HepG2 (cell line): ENCODE measurements around the gene PACS2. TPM values are rescaled to one million over a fixed set of nuclear protein-coding genes. Genes with fewer than 3 reads are reported as not detected.

Experiments used
- HOXA3 ChIP-seq: sonication (generic); formaldehyde crosslinking; IDR thresholded peaks from 2 replicates; pipeline ENCODE4 v1.5.0; 2020; ENCODE audit warnings: missing genetic modification reagents
- ISL2 ChIP-seq: sonication (generic); formaldehyde crosslinking; IDR thresholded peaks from 2 replicates; pipeline ENCODE4 v1.5.0; 2020; ENCODE audit warnings: missing genetic modification reagents
- JUND ChIP-seq: sonication (generic); formaldehyde crosslinking; IDR thresholded peaks from 2 replicates; pipeline ENCODE4 v1.8.0; 2022; ENCODE audit warnings: mild to moderate bottlenecking, missing genetic modification reagents
- KDM6A ChIP-seq: IDR thresholded peaks from 2 replicates; pipeline ENCODE4 v1.6.1; 2016; ENCODE audit warnings: low read depth
- NFAT5 ChIP-seq: sonication (generic); formaldehyde crosslinking; IDR thresholded peaks from 2 replicates; pipeline ENCODE4 v1.4.0; 2020; ENCODE audit warnings: missing genetic modification reagents
- NR2F6 ChIP-seq, 2 experiments: IDR thresholded peaks; 2 replicates each; pipeline ENCODE4 v1.6.1; 2016; ENCODE audit warnings: antibody characterized with exemption in 1 of 2, mild to moderate bottlenecking in 1 of 2
- PHF21A ChIP-seq: sonication (generic); formaldehyde crosslinking; IDR thresholded peaks from 2 replicates; pipeline ENCODE4 v1.5.0; 2020; ENCODE audit warnings: mild to moderate bottlenecking, missing genetic modification reagents
- PHF8 ChIP-seq: sonication (generic); formaldehyde crosslinking; IDR thresholded peaks from 2 replicates; pipeline ENCODE4 v1.5.0; 2020; ENCODE audit warnings: missing genetic modification reagents
- SNAPC4 ChIP-seq: sonication (generic); formaldehyde crosslinking; IDR thresholded peaks from 2 replicates; pipeline ENCODE4 v1.4.0; 2020; ENCODE audit warnings: mild to moderate bottlenecking, missing genetic modification reagents
- SP2 ChIP-seq: sonication (generic); formaldehyde crosslinking; IDR thresholded peaks from 2 replicates; pipeline ENCODE4 v1.5.1; 2020; ENCODE audit warnings: mild to moderate bottlenecking, missing genetic modification reagents
- SPEN ChIP-seq: sonication (generic); formaldehyde crosslinking; IDR thresholded peaks from 2 replicates; pipeline ENCODE4 v1.5.1; 2020; ENCODE audit warnings: low read depth, mild to moderate bottlenecking, missing genetic modification reagents
- STAT5B ChIP-seq: sonication (generic); formaldehyde crosslinking; IDR thresholded peaks from 2 replicates; pipeline ENCODE4 v1.4.0; 2020; ENCODE audit warnings: missing genetic modification reagents
- YEATS4 ChIP-seq: sonication (generic); formaldehyde crosslinking; IDR thresholded peaks from 2 replicates; pipeline ENCODE4 v1.4.0; 2020; ENCODE audit warnings: missing genetic modification reagents, borderline replicate concordance
- YY1 ChIP-seq: IDR thresholded peaks from 2 replicates; pipeline ENCODE4 v1.6.1; 2011; ENCODE audit warnings: low read length, low read depth, moderate library complexity, mild to moderate bottlenecking; ENCODE audit not compliant: insufficient read depth, insufficient replicate concordance
- ZBTB7B ChIP-seq: sonication (generic); formaldehyde crosslinking; IDR thresholded peaks from 2 replicates; pipeline ENCODE4 v1.4.0; 2020; ENCODE audit warnings: missing genetic modification reagents
- polyA plus RNA-seq, 8 experiments: library from polyadenylated mRNA; depleted of rRNA in 3 of 8; stranded (reverse) in 7 of 8; unstranded in 1 of 8; fragments of >200 nt; fragmentation: Illumina TruSeq in 4 of 8; extraction: Trizol in 4 of 8; gene quantifications; 2 replicates each; pipeline versions ENCODE4 v1.2.1 to v1.2.3, GENCODE V29; 2011 to 2016; ENCODE audit warnings: low read depth in 4 of 8, missing spikeins in 1 of 8, mixed read lengths in 1 of 8; ENCODE audit not compliant: insufficient read depth in 1 of 8
- total RNA-seq, 5 experiments: library from RNA; depleted of rRNA; stranded (reverse); fragments of >200 nt; fragmentation: Illumina TruSeq; extraction: Trizol; gene quantifications; 2 replicates each; pipeline ENCODE4 v1.2.3, GENCODE V29; 2016; ENCODE audit warnings: low read depth in 1 of 5
- TF ChIP-seq, protein P1 (sequence below): sonication (generic); formaldehyde crosslinking; IDR thresholded peaks from 2 replicates; pipeline ENCODE4 v1.8.0; 2022; ENCODE audit warnings: missing genetic modification reagents, low read depth, mild to moderate bottlenecking, borderline replicate concordance
- TF ChIP-seq, protein P2 (sequence below): IDR thresholded peaks from 2 replicates; pipeline ENCODE4 v1.6.1; 2016; ENCODE audit warnings: missing compliant biosample characterization, missing genetic modification reagents, borderline replicate concordance

Gene PACS2
- total and polyA plus RNA-seq, 2 of the 13 experiments (the other 11 are each of a cell fraction or from before 2014, with no cell fraction given): 23.6 to 27.6 TPM

- no peak for TF ChIP-seq SP2
- TF ChIP-seq NFAT5 (CRISPR knock-in tag): no peak
- peak; percentile 30 for TF ChIP-seq PHF8
- TF ChIP-seq YEATS4: peak; percentile 69
- no peak for TF ChIP-seq PHF21A (CRISPR knock-in tag)
- TF ChIP-seq SPEN (CRISPR knock-in tag): peak; percentile 9; the same call in 1 of the 2 replicates
- TF ChIP-seq KDM6A (CRISPR knock-in tag): no peak
- TF ChIP-seq, protein P1, sequence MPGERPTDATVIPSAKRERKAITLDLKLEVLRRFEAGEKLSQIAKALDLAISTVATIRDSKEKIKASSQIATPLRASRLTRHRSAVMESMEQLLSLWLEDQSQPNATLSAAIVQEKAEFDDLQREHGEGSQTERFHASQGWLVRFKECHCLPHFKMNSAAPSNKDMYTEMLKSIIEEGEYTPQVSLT: no peak
- TF ChIP-seq STAT5B (CRISPR knock-in tag): no peak
- TF ChIP-seq, protein P2, sequence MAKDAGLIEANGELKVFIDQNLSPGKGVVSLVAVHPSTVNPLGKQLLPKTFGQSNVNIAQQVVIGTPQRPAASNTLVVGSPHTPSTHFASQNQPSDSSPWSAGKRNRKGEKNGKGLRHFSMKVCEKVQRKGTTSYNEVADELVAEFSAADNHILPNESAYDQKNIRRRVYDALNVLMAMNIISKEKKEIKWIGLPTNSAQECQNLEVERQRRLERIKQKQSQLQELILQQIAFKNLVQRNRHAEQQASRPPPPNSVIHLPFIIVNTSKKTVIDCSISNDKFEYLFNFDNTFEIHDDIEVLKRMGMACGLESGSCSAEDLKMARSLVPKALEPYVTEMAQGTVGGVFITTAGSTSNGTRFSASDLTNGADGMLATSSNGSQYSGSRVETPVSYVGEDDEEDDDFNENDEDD (CRISPR knock-in tag): peak; percentile 37; the same call in 1 of the 2 replicates
- no peak for TF ChIP-seq ZBTB7B
- TF ChIP-seq ISL2 (CRISPR knock-in tag): 0 out of 2 replicates have a peak, but pooled peaks have one; percentile 21
- TF ChIP-seq SNAPC4 (CRISPR knock-in tag): no peak
- TF ChIP-seq HOXA3 (CRISPR knock-in tag): no peak
- no peak for TF ChIP-seq JUND (CRISPR knock-in tag)
- peak; percentile 27 for TF ChIP-seq YY1
- no peak for TF ChIP-seq NR2F6 (IDR thresholded peaks at IDR 0.05)
- no peak for TF ChIP-seq NR2F6 (CRISPR knock-in tag; IDR thresholded peaks at IDR 0.05)
Measured at GRCh38 chr14:105314287-105315200, at the start of gene PACS2 (continued).
